ENCODE measurements around the gene PARD3B. TPM values are rescaled to one million over a fixed set of nuclear protein-coding genes. Genes with fewer than 3 reads are reported as not detected.

Gene PARD3B
- total and polyA plus RNA-seq, 2 of the 13 experiments (the other 11 are each of a cell fraction or from before 2014, with no cell fraction given): 0.71 to 2.3 TPM

GRCh38 chr2:204670124-204670523 lies 124.8 kb downstream of the PARD3B start (continued):
- no peak for TF ChIP-seq ZNF326 (CRISPR knock-in tag; IDR thresholded peaks at IDR 0.05; ENCODE audit: borderline replicate concordance)
- TF ChIP-seq NFIC (IDR thresholded peaks at IDR 0.05; ENCODE audit: low read length): peak; percentile 40; the same call in 1 of the 2 replicates
- TF ChIP-seq FOXK1 (CRISPR knock-in tag; IDR thresholded peaks at IDR 0.05; ENCODE audit: borderline replicate concordance, low read depth): no peak
- peak; percentile 83 for TF ChIP-seq NR2F6 (IDR thresholded peaks at IDR 0.05)
- peak; percentile 80 for TF ChIP-seq NR2F6 (CRISPR knock-in tag; IDR thresholded peaks at IDR 0.05)
- TF ChIP-seq NCOA2 (CRISPR knock-in tag; IDR thresholded peaks at IDR 0.05): peak; percentile 47; the same call in 1 of the 2 replicates
- peak; percentile 74 for TF ChIP-seq MED1 (CRISPR knock-in tag; IDR thresholded peaks at IDR 0.05)
- peak; percentile 57; the same call in 1 of the 2 replicates for TF ChIP-seq ZSCAN20 (CRISPR knock-in tag; IDR thresholded peaks at IDR 0.05; ENCODE audit: borderline replicate concordance)
- TF ChIP-seq ZBTB34 (CRISPR knock-in tag; IDR thresholded peaks at IDR 0.05): peak; percentile 45; the same call in 1 of the 2 replicates
- peak; percentile 84 for TF ChIP-seq ISL2 (CRISPR knock-in tag; IDR thresholded peaks at IDR 0.05)
- no peak for TF ChIP-seq HOXA9 (CRISPR knock-in tag; IDR thresholded peaks at IDR 0.05; ENCODE audit: borderline replicate concordance)
- no peak for TF ChIP-seq ZNF468 (CRISPR knock-in tag; IDR thresholded peaks at IDR 0.05)
- TF ChIP-seq BCLAF1 (IDR thresholded peaks at IDR 0.05): no peak
- no peak for TF ChIP-seq ZSCAN29 (CRISPR knock-in tag; conservative IDR thresholded peaks at IDR 0.05)
- no peak for TF ChIP-seq IRX3 (CRISPR knock-in tag; IDR thresholded peaks at IDR 0.05; ENCODE audit: borderline replicate concordance, low read depth)
- peak; percentile 44 for TF ChIP-seq SAP130 (CRISPR knock-in tag; IDR thresholded peaks at IDR 0.05; ENCODE audit: low read depth)
- 0 out of 2 replicates have a peak, but pooled peaks have one; percentile 29 for TF ChIP-seq HMG20B (CRISPR knock-in tag; conservative IDR thresholded peaks at IDR 0.05)
- peak; percentile 97 for TF ChIP-seq GFI1 (CRISPR knock-in tag; IDR thresholded peaks at IDR 0.05; ENCODE audit: borderline replicate concordance)
- TF ChIP-seq UBTF (CRISPR knock-in tag; IDR thresholded peaks at IDR 0.05): no peak
- no peak for TF ChIP-seq TBX2 (CRISPR knock-in tag; IDR thresholded peaks at IDR 0.05; ENCODE audit: borderline replicate concordance)
- TF ChIP-seq FOXM1 (CRISPR knock-in tag; IDR thresholded peaks at IDR 0.05): no peak
- TF ChIP-seq FOXP4 (CRISPR knock-in tag; IDR thresholded peaks at IDR 0.05): peak; percentile 80
- TF ChIP-seq RARA (CRISPR knock-in tag; IDR thresholded peaks at IDR 0.05): peak; percentile 66; the same call in 1 of the 2 replicates

Measured in HepG2 (cell line).